ENCODE measurements around the gene LGALS12.
A peak's percentile ranks its signal among the peaks of the same experiment; 100 is the strongest.

Gene LGALS12

DNA sequence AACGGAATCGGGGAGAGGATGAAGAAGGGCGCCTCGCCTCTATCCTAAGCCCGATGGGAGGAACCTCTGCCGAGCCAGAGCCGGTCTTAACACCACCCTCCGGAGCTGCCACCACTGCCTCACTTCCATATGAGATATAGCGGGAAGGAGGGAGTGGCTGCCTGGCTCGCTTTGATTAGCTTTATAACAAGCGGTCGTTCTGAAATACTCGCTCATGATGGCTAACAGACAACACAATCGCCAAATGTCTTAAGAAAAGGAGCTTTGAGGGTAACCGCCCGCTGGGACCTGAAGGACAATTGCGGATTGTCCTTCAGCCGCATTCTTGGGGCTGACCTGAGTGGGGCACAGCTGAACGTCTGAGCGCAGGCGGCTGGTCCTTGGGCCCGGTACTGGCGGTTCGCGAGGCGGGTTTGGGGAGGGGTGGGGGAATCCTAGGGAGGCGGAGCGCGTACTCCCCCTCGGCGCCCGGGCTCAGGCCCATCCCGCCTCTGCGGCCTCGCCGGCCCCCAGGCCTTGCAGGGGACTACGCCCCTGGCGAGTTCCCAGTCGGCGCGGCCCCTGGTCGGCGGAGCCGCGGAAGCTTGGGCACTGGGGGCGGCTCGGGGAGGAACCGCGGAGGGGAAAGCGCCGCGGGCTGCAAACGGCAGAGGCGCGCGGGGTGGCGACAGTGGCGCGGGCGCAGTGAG, 15.2 kb upstream of the LGALS12 start, which contains the start of gene PLAAT5:
Gene PLAAT5, minus strand, starts transcription at position 617 of the 689 bp plus-strand sequence. Its CDS starts 133 bp downstream, at position 484.
- DNase-seq (ENCODE audit: low read depth): peak; percentile 63
- H3K4me3 ChIP-seq (ENCODE audit: low read length): peak within 1 kb of the TSS; percentile 85
- peak within 1 kb of the TSS; percentile 92 for H3K9ac ChIP-seq (ENCODE audit: low read length)
- no peaks in the 10 kb centered on the region for H3K27me3 ChIP-seq (replicated peaks; ENCODE audit: control insufficient read depth, insufficient read depth, low read length)
- no peaks in the 10 kb centered on the region for H3K36me3 ChIP-seq (ENCODE audit: control insufficient read depth, insufficient read depth, low read length, severe bottlenecking)
- peaks cover 8% of the 10 kb centered on the region for H3K9me3 ChIP-seq (ENCODE audit: control insufficient read depth, low read length)
- peaks cover 30% of the 10 kb centered on the region for H3K4me1 ChIP-seq (ENCODE audit: control insufficient read depth, insufficient read depth, low read length)

DNA sequence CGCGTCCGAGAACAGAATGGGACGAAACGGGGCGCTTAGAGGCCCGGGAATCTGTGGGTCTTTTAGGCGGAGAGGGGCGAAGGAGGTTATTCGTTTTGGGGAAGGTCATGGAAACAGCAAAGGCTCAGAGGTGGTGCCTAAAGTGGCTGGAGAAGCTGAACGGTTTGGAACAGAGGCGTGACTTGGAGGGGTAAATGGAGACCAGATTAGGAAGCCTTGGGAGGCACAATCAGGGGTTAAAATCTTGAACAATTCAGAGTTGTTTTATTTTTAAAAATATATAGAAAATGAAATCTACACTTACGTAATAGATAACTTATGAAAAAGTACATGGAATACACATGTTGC, 14.7 kb upstream of the LGALS12 start:
- Histone ChIP-seq H3K4me1 (ENCODE audit: control insufficient read depth, insufficient read depth, low read length) (peaks cover 30% of the 10 kb centered on the region), H3K27me3 (replicated peaks; ENCODE audit: control insufficient read depth, insufficient read depth, low read length) (no peaks in the 10 kb centered on the region), H3K9ac (ENCODE audit: low read length) (peak overlapping the region; percentile 92), H3K36me3 (ENCODE audit: control insufficient read depth, insufficient read depth, low read length, severe bottlenecking) (no peaks in the 10 kb centered on the region), H3K4me3 (ENCODE audit: low read length) (peak overlapping the region; percentile 85), H3K9me3 (ENCODE audit: control insufficient read depth, low read length) (peaks cover 4% of the 10 kb centered on the region)
- no peak for DNase-seq (ENCODE audit: low read depth)

DNA sequence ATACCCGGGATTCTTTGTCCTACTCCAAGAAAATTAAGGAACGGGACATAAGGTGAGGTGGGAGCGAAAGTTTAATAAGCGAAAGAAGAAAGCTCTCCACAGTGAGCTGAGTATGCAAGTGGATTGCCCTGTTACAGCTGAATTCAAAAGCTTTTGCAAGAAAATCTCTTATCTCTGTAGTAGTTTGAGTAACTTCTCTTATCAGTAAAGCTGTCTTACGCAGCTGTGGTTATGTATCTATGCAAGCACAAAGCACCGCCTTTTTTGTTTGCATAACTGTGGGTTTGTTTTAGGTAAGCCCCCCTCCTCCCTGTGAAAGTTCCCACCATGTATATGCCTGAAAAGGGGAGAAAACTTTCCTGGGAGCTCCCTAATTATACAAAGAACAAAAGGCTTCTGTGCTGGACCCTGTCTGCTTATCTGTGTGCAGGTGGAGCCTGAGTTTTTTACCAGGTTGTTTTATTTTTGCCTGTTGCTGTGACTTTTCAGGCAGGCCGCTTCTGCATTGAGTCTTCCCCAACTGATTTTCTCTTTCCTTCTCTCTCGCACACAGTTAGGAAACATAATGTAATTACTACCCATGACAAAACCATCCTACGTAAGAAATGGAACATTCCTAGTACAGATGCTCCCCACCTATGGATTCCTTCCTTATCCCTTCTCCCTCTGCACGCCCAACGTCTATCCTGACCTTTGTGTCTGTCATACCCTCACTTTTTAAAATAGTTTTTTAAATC, 14.1 kb upstream of the LGALS12 start:
- peak overlapping the region; percentile 92 for H3K9ac ChIP-seq (ENCODE audit: low read length)
- H3K27me3 ChIP-seq (replicated peaks; ENCODE audit: control insufficient read depth, insufficient read depth, low read length): no peaks in the 10 kb centered on the region
- DNase-seq (ENCODE audit: low read depth): no peak
- no peaks in the 10 kb centered on the region for H3K36me3 ChIP-seq (ENCODE audit: control insufficient read depth, insufficient read depth, low read length, severe bottlenecking)
- peaks cover 7% of the 10 kb centered on the region for H3K9me3 ChIP-seq (ENCODE audit: control insufficient read depth, low read length)
- H3K4me1 ChIP-seq (ENCODE audit: control insufficient read depth, insufficient read depth, low read length): peaks cover 30% of the 10 kb centered on the region
- peak overlapping the region; percentile 85 for H3K4me3 ChIP-seq (ENCODE audit: low read length)

DNA sequence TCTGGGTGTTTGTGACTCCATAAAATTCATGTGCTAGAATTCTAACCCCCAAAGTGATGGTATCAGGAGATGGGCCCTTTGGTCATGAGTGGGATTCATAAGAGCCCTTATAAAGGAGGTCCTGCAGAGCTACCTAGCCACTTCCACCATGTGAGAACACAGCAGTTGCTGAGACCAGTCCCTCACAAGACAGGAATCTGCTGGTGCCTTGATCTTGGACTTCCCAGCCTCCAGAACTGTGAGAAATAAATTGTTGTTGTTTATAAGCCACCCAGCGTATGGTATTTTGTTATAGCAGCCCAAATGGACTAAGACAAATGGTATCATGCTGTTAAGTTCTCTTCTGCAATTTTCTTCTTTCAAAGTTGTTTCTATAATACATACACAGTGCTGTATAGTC, 13.4 kb upstream of the LGALS12 start:
- no peak for DNase-seq (ENCODE audit: low read depth)
- Histone ChIP-seq H3K9ac (ENCODE audit: low read length) (no peak overlapping the region), H3K4me1 (ENCODE audit: control insufficient read depth, insufficient read depth, low read length) (peaks cover 30% of the 10 kb centered on the region), H3K36me3 (ENCODE audit: control insufficient read depth, insufficient read depth, low read length, severe bottlenecking) (no peaks in the 10 kb centered on the region), H3K4me3 (ENCODE audit: low read length) (no peak overlapping the region), H3K9me3 (ENCODE audit: control insufficient read depth, low read length) (peaks cover 14% of the 10 kb centered on the region), H3K27me3 (replicated peaks; ENCODE audit: control insufficient read depth, insufficient read depth, low read length) (no peaks in the 10 kb centered on the region)

DNA sequence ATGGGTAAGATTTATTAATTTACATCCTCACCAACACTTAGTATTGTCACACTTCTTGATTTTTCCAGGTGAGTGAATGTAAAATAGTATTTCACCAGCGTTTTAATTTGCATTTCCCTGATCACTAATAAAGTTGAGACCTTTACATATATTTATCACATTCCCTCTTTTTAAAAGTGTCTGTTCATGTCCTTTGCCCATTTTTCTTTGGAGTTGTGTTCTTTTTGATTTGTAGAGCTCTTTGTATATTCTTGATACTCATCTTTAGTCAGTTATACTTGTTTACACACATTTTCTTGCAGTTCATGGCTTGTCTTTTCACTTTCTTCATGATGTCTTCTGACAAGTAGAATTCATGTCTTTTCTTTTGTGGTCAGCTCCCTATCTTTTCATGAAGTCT, 12.8 kb upstream of the LGALS12 start:
- H3K9ac ChIP-seq (ENCODE audit: low read length): no peak overlapping the region
- peaks cover 21% of the 10 kb centered on the region for H3K9me3 ChIP-seq (ENCODE audit: control insufficient read depth, low read length)
- H3K4me1 ChIP-seq (ENCODE audit: control insufficient read depth, insufficient read depth, low read length): peaks cover 30% of the 10 kb centered on the region
- no peak for DNase-seq (ENCODE audit: low read depth)
- no peaks in the 10 kb centered on the region for H3K27me3 ChIP-seq (replicated peaks; ENCODE audit: control insufficient read depth, insufficient read depth, low read length)
- H3K36me3 ChIP-seq (ENCODE audit: control insufficient read depth, insufficient read depth, low read length, severe bottlenecking): no peaks in the 10 kb centered on the region
- no peak overlapping the region for H3K4me3 ChIP-seq (ENCODE audit: low read length)

DNA sequence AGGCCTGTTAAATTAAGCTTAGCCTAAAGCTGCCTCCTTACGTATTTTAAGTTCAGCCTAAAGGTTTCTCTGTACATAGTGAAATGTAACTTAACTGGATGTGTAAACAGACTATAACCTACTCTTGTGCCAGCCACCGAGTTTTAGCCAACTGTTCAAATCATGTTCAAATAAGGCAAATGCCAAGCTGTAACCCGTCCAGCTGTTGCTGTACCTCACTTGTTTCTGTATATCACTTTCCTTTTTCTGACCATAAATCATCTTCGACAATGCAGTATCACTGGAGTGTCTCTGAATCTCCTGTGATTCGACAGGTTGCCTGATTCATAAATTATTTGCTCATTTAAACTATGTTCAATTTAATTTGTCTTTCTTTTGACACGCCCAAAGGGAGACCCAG, 10.9 kb upstream of the LGALS12 start:
- DNase-seq (ENCODE audit: low read depth): no peak
- no peaks in the 10 kb centered on the region for H3K27me3 ChIP-seq (replicated peaks; ENCODE audit: control insufficient read depth, insufficient read depth, low read length)
- H3K9ac ChIP-seq (ENCODE audit: low read length): no peak overlapping the region
- H3K9me3 ChIP-seq (ENCODE audit: control insufficient read depth, low read length): peaks cover 38% of the 10 kb centered on the region
- H3K36me3 ChIP-seq (ENCODE audit: control insufficient read depth, insufficient read depth, low read length, severe bottlenecking): no peaks in the 10 kb centered on the region
- peaks cover 14% of the 10 kb centered on the region for H3K4me1 ChIP-seq (ENCODE audit: control insufficient read depth, insufficient read depth, low read length)
- H3K4me3 ChIP-seq (ENCODE audit: low read length): no peak overlapping the region

DNA sequence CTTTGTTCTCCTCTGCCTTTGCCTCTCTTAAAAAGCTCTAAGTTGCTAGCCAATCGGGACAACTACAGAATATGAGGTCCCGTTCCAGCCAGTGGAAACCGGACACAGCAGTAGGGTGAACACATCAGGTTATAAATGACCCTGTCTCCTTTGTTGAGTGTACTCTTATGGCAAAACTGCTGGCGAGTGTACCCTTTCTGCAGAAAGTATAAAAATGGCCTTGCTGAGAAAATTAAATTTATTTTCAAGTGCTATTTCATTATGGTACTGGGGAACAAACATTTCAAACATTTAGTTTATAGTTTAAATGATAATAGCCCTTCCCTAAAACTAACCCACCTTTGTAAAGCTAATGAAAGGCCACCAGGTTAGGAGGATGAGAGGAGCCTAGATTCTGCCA, 6.0 kb upstream of the LGALS12 start:
- peaks cover 52% of the 10 kb centered on the region for H3K9me3 ChIP-seq (ENCODE audit: control insufficient read depth, low read length)
- H3K4me1 ChIP-seq (ENCODE audit: control insufficient read depth, insufficient read depth, low read length): peaks cover 12% of the 10 kb centered on the region
- H3K36me3 ChIP-seq (ENCODE audit: control insufficient read depth, insufficient read depth, low read length, severe bottlenecking): no peaks in the 10 kb centered on the region
- H3K27me3 ChIP-seq (replicated peaks; ENCODE audit: control insufficient read depth, insufficient read depth, low read length): no peaks in the 10 kb centered on the region
- H3K9ac ChIP-seq (ENCODE audit: low read length): no peak overlapping the region
- DNase-seq (ENCODE audit: low read depth): no peak
- H3K4me3 ChIP-seq (ENCODE audit: low read length): peak overlapping the region; percentile 35

DNA sequence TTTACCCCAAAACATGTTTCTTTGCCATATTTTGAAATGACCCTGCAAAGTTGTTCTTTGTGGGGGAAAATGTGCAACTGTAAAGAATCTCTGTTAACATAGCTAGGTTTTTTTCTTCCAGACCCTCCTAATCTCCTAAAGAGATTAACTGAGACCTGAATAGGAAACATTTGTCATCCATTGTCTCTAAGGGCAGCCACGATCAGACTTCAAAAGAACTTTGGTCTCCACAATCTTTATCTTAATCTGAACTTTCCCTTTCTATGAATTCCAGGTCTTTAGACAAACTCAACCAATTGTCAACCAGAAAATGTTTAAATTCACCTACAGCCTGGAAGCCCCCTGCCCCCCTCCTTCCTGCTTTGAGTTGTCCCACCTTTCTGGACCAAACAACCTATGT, 4.6 kb upstream of the LGALS12 start:
- no peak for DNase-seq (ENCODE audit: low read depth)
- no peak overlapping the region for H3K9ac ChIP-seq (ENCODE audit: low read length)
- H3K9me3 ChIP-seq (ENCODE audit: control insufficient read depth, low read length): peaks cover 51% of the 10 kb centered on the region
- no peaks in the 10 kb centered on the region for H3K36me3 ChIP-seq (ENCODE audit: control insufficient read depth, insufficient read depth, low read length, severe bottlenecking)
- no peak overlapping the region for H3K4me3 ChIP-seq (ENCODE audit: low read length)
- no peaks in the 10 kb centered on the region for H3K27me3 ChIP-seq (replicated peaks; ENCODE audit: control insufficient read depth, insufficient read depth, low read length)
- H3K4me1 ChIP-seq (ENCODE audit: control insufficient read depth, insufficient read depth, low read length): peaks cover 25% of the 10 kb centered on the region

DNA sequence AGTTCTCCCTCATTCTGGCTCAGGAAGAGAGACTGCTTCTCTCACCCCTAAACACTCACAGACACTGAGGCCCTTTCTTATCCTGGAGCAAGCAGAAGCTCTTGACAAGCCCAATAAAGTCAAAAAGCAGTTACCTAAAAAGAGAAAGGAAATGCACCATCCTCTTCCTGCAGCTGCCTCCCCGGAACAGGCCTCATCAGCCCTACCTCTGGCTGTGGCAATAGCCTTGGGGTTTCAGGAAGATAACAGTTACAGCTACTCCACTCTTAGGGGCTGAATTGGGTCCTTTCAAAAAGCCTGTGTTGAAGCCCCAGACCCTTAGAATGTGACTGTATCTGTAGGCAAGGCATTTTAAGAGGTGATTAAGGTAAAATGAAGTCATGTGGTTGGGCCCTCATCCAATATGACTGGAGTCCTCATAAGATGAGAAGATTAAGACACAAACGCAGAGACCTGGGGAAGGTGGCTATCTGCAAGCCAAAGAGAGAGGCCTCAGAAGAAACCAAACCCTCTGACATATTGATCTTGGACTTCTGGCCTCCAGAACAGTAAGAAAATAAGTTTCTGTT, 3.5 kb upstream of the LGALS12 start:
- no peak overlapping the region for H3K4me3 ChIP-seq (ENCODE audit: low read length)
- no peaks in the 10 kb centered on the region for H3K36me3 ChIP-seq (ENCODE audit: control insufficient read depth, insufficient read depth, low read length, severe bottlenecking)
- H3K4me1 ChIP-seq (ENCODE audit: control insufficient read depth, insufficient read depth, low read length): peaks cover 25% of the 10 kb centered on the region
- H3K9ac ChIP-seq (ENCODE audit: low read length): no peak overlapping the region
- DNase-seq (ENCODE audit: low read depth): no peak
- no peaks in the 10 kb centered on the region for H3K27me3 ChIP-seq (replicated peaks; ENCODE audit: control insufficient read depth, insufficient read depth, low read length)
- peaks cover 40% of the 10 kb centered on the region for H3K9me3 ChIP-seq (ENCODE audit: control insufficient read depth, low read length)

DNA sequence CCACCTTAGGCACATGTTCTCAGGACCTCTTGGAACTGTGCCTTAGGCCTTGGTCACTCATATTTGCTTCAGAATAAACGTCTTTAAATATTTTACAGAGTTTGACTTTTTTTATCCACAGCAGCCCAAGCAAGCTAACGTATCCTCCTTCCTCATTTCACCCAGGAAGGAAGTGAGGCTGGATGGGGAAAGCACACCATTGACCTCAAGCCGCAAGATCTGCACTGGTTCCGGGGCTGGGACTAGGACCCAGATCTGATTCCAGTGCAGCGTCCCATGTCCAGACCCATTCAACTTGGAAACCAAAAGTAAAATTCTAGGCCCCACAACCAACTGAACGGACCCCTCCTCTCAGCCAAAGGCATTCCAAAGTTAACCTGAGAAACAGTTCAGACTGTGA, 2.4 kb upstream of the LGALS12 start:
- Histone ChIP-seq H3K27me3 (replicated peaks; ENCODE audit: control insufficient read depth, insufficient read depth, low read length) (no peaks in the 10 kb centered on the region), H3K4me1 (ENCODE audit: control insufficient read depth, insufficient read depth, low read length) (peaks cover 25% of the 10 kb centered on the region), H3K36me3 (ENCODE audit: control insufficient read depth, insufficient read depth, low read length, severe bottlenecking) (peaks cover 2% of the 10 kb centered on the region), H3K9me3 (ENCODE audit: control insufficient read depth, low read length) (peaks cover 28% of the 10 kb centered on the region), H3K4me3 (ENCODE audit: low read length) (no peak overlapping the region), H3K9ac (ENCODE audit: low read length) (no peak overlapping the region)
- DNase-seq (ENCODE audit: low read depth): no peak

DNA sequence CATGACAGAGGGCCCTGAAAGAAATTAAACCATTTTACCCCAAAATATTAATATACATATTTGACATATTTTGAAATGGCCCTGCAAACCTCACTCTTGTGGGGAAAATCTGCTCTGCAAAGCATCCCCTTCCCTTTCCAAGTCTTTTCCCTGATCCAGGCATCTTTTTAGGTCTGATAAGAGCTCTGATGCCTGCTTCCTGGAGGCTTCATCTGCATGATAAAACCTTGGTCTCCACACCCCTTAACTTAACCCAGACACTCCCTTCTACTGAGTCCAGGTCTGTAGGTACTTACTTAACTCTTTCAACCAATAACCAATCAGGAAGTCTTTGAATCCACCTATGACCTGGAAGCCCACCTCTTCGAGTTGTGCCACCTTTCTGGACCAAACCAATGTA, 1.8 kb upstream of the LGALS12 start:
- peaks cover 23% of the 10 kb centered on the region for H3K9me3 ChIP-seq (ENCODE audit: control insufficient read depth, low read length)
- H3K4me3 ChIP-seq (ENCODE audit: low read length): no peak overlapping the region
- no peak for DNase-seq (ENCODE audit: low read depth)
- H3K27me3 ChIP-seq (replicated peaks; ENCODE audit: control insufficient read depth, insufficient read depth, low read length): no peaks in the 10 kb centered on the region
- peaks cover 7% of the 10 kb centered on the region for H3K36me3 ChIP-seq (ENCODE audit: control insufficient read depth, insufficient read depth, low read length, severe bottlenecking)
- peak overlapping the region; percentile 95 for H3K9ac ChIP-seq (ENCODE audit: low read length)
- H3K4me1 ChIP-seq (ENCODE audit: control insufficient read depth, insufficient read depth, low read length): peaks cover 26% of the 10 kb centered on the region
